ENCODE measurements around the gene METTL26.

GRCh38 chr16:593406-593805, 42.7 kb downstream of the METTL26 start:
- no peak for TF ChIP-seq CTCF (IDR thresholded peaks at IDR 0.05)
- TF ChIP-seq POLR2A (IDR thresholded peaks at IDR 0.05) = no peak
- no peak for TF ChIP-seq EP300 (IDR thresholded peaks at IDR 0.05)
